Upper lobe of left lung (tissue), 4 donors: ENCODE measurements around the gene PTPRA.

Experiments used
- CTCF ChIP-seq, 6 experiments: fragments of 450-650 bp in 4 of 6; fragments of 200-600 bp in 2 of 6; sonication (generic) in 2 of 6; IDR thresholded peaks; one replicate each; pipeline ENCODE4 v1.5.1; 2016 to 2019; ENCODE audit warnings: antibody characterized with exemption in 6 of 6
- POLR2A ChIP-seq, 4 donors: fragments of 450-650 bp; IDR thresholded peaks; one replicate each; pipeline ENCODE4 v1.5.1; 2016 to 2017; ENCODE audit warnings: antibody characterized with exemption in 4 of 4, mild to moderate bottlenecking in 2 of 4
- POLR2AphosphoS5 ChIP-seq, 2 donors: sonication (generic); formaldehyde crosslinking; IDR thresholded peaks; one replicate each; pipeline ENCODE4 v1.5.1; 2017; ENCODE audit warnings: antibody characterized with exemption in 2 of 2

DNA sequence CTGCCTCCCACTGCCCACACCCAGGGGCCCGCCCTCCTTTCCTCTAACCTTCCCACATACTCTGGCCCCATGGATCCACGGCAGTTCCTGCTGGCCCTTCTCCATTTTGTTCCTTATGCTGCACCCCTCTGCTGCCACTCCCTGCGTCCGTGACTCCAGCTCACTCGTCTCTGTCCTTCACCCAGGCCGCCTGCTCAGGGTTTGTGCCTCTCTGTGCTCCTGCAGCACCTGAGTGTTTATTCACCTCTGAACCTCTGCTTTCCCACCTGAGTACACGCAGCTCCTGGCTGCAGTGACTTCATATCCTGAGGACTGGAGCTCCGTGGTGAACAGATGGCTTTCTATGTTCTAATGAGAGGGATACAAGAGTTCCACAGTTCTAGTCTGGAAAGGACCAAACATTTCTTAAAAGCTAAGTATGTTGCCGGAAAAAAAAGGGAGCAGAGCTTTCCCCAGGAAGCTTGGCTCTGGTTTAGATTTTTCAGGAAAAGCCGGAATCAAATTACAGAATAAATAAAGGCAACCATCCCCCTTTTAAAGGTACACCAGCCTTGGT lies 168.7 kb downstream of the PTPRA start:
- TF ChIP-seq POLR2AphosphoS5 (IDR thresholded peaks at IDR 0.05): no peak
- no peak for TF ChIP-seq CTCF (IDR thresholded peaks at IDR 0.05)
- no peak for TF ChIP-seq POLR2A (IDR thresholded peaks at IDR 0.05)
